Upper lobe of left lung (tissue), 4 donors: Measurements from ENCODE around the gene C3orf22.

ENCODE experiments used
- CTCF ChIP-seq, 6 experiments: fragments of 450-650 bp in 4 of 6; fragments of 200-600 bp in 2 of 6; sonication (generic) in 2 of 6; IDR thresholded peaks; one replicate each; pipeline ENCODE4 v1.5.1; 2016 to 2019; ENCODE audit warnings: antibody characterized with exemption in 6 of 6
- POLR2AphosphoS5 ChIP-seq, 2 donors: sonication (generic); formaldehyde crosslinking; IDR thresholded peaks; one replicate each; pipeline ENCODE4 v1.5.1; 2017; ENCODE audit warnings: antibody characterized with exemption in 2 of 2

- TF ChIP-seq POLR2AphosphoS5 (IDR thresholded peaks at IDR 0.05) (no peak), CTCF (IDR thresholded peaks at IDR 0.05) (no peak)
Measured at GRCh38 chr3:126536126-126536525, 22.6 kb downstream of the C3orf22 start.
